Astrocyte of the spinal cord (primary cell): ENCODE data around the gene BMP7.

Experiments used
- DNase-seq: peaks from one replicate; pipeline ENCODE4 v3.0.0; 2011; ENCODE audit warnings: low read depth, low spot score
- H3K4me3 ChIP-seq: 2 replicates; pipeline ENCODE4 v1.5.1; 2011; ENCODE audit warnings: low read depth, mild to moderate bottlenecking, low read length, moderate library complexity
- in situ Hi-C: cut with HindIII; loops from 2 replicates; pipeline ENCODE4 v1.10.0; 2017; ENCODE audit warnings: low sequenced_read_pairs
- TF ChIP-seq, protein P1 (sequence below): IDR thresholded peaks from 2 replicates; pipeline ENCODE4 v1.5.1; 2012; ENCODE audit warnings: low read depth, mild to moderate bottlenecking, low read length, inconsistent platforms

The BMP7 gene

GRCh38 chr20:57128044-57128757 lies 138.2 kb downstream of the BMP7 start:
- TF ChIP-seq, protein P1, sequence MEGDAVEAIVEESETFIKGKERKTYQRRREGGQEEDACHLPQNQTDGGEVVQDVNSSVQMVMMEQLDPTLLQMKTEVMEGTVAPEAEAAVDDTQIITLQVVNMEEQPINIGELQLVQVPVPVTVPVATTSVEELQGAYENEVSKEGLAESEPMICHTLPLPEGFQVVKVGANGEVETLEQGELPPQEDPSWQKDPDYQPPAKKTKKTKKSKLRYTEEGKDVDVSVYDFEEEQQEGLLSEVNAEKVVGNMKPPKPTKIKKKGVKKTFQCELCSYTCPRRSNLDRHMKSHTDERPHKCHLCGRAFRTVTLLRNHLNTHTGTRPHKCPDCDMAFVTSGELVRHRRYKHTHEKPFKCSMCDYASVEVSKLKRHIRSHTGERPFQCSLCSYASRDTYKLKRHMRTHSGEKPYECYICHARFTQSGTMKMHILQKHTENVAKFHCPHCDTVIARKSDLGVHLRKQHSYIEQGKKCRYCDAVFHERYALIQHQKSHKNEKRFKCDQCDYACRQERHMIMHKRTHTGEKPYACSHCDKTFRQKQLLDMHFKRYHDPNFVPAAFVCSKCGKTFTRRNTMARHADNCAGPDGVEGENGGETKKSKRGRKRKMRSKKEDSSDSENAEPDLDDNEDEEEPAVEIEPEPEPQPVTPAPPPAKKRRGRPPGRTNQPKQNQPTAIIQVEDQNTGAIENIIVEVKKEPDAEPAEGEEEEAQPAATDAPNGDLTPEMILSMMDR, result no peak
- no peak for DNase-seq
- H3K4me3 ChIP-seq, result no peak overlapping the region
- in situ Hi-C loops, result no loop called here

DNA sequence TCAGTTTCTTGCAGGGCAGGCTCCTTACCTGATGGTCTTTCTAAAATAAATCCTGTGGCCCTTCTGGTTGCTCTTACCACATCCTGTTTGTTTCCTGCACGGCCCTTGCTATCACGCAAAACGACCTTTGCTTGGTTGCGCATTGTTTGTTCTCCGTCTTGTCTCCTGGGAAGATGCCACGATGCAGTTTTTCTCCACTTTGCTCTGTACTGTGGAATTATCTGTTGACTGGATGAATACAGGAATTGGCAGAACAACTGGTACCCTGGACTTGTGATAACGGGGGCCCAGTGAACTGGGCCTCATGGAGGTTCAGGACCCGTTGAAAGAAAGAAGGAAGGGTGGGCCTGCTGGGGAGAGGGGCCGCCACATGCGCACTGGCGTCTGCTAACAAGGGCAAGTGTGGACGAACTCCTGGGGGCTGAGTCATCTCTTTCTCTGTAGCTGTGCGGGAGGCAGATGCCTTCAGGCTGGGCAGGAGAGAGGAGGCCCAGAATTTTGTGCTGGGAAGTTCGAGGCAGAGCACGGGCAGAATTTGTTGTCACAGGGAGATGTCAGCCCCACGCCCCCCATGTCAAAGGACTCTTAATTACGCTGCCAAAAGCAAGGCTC lies 139.9 kb downstream of the BMP7 start:
- TF ChIP-seq, protein P1, result no peak
- DNase-seq, result no peak

DNA sequence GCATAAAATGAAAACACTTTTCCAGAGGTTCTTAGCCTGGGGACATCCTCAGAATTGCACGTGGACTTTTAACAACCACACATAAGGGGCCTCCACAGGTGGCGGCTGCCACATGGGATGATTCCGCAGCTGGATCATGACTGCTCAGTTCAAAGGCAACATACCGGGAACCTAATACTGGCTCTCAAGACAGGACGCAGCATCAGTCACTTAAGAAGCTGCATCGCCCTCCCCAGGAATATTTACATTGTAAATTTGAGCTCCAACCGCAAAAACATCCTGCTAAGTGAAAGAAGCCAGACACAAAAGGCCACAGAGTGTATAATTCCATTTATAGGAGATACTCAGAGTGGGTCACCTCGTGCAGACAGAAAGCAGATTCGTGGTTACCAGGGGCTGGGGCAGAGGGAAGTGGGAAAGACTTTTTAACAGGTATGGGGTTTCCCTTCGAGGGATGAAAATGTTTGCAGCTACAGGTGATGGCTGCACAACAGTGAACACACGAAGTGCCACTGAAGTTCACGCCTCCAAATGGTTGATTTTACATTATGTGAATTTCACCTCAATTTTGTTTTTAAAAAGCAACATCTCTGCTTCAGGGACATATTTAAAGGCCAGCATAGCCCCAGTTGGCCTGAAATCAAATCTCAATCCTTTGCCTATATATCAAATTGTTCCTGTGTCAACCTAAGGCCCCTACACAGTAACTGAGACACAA lies 141.5 kb downstream of the BMP7 start:
- DNase-seq, result peak; percentile 4
- no peak overlapping the region for H3K4me3 ChIP-seq
- TF ChIP-seq, protein P1, result no peak
- in situ Hi-C loops, result no loop called here

More for the DNA sequence above, 139.9 kb downstream of the BMP7 start:
- no peak overlapping the region for H3K4me3 ChIP-seq
- in situ Hi-C loops, result no loop called here

GRCh38 chr20:57124366-57124765 lies 142.1 kb downstream of the BMP7 start:
- TF ChIP-seq, protein P1, result no peak
- no peak for DNase-seq
- H3K4me3 ChIP-seq, result no peak overlapping the region
- in situ Hi-C loops, result no loop called here

DNA sequence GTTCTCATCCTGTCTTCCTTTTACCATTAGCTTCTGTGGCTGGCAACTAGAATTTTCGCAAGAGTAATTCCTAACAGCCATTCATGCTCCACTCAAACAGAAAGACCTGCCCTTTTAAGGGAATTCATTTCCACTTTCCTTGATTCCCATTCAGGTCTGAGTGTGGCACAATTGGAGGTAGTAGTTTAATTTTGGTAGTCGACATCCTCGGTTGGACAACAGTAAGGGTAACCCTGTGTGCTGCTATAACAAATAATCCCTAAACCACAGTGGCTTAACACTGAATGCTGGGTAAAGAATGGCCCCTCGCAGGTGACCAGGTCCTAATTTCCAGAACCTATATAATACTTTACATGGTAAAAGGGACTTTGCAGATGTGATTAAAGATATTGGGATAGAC lies 142.9 kb downstream of the BMP7 start:
- no peak for DNase-seq
- TF ChIP-seq, protein P1, result no peak
- no peak overlapping the region for H3K4me3 ChIP-seq
- in situ Hi-C loops, result no loop called here

- in situ Hi-C loops, result no loop called here
- no peak overlapping the region for H3K4me3 ChIP-seq
These were observed 143.6 kb downstream of the BMP7 start for GRCh38 chr20:57122536-57123489.

More at GRCh38 chr20:57122536-57123489, 143.6 kb downstream of the BMP7 start:
- TF ChIP-seq, protein P1, result no peak
- no peak for DNase-seq
